Stomach (tissue), 4 donors: ENCODE data around the gene SORCS2.

ENCODE experiments used
- CTCF ChIP-seq, 7 experiments: fragments of 450-650 bp in 4 of 7; fragments of 200-600 bp in 3 of 7; sonication (generic) in 3 of 7; IDR thresholded peaks; one replicate each; pipeline ENCODE4 v1.5.1; 2016 to 2019; ENCODE audit warnings: antibody characterized with exemption in 7 of 7, control low read depth in 2 of 7, mild to moderate bottlenecking in 1 of 7
- POLR2A ChIP-seq, 4 donors: fragments of 450-650 bp; IDR thresholded peaks; one replicate each; pipeline ENCODE4 v1.6.1; 2016; ENCODE audit warnings: antibody characterized with exemption in 4 of 4, control low read depth in 2 of 4, mild to moderate bottlenecking in 1 of 4, moderate library complexity in 1 of 4
- POLR2AphosphoS5 ChIP-seq, 3 donors: sonication (generic); formaldehyde crosslinking; IDR thresholded peaks; one replicate each; pipeline ENCODE4 v1.6.1; 2016; ENCODE audit warnings: antibody characterized with exemption in 3 of 3

GRCh38 chr4:7686070-7686870 lies 493.9 kb downstream of the SORCS2 start:
- TF ChIP-seq POLR2AphosphoS5 (IDR thresholded peaks at IDR 0.05) (no peak), CTCF (IDR thresholded peaks at IDR 0.05) (no peak), POLR2A (IDR thresholded peaks at IDR 0.05) (no peak)
